Spleen (tissue), 11 donors: ENCODE results near the gene TMEM100. TPM values are rescaled to one million over a fixed set of nuclear protein-coding genes. Genes with fewer than 3 reads are reported as not detected.
"Not testable (repeated sequence)": the region's sequence is repeated elsewhere in the genome, so short reads cannot be mapped to it uniquely, and the experiment has no call there.

Experiments
- DNase-seq: peaks from one replicate; pipeline ENCODE4 v3.0.0-alpha.2; 2020
- H3K27ac ChIP-seq, 8 donors: fragments of 200-600 bp; sonication (generic) in 7 of 8; 1 replicate in 4 of 8; 2 replicates in 4 of 8; pipeline versions ENCODE4 v1.5.0 to v1.8.0; 2016 to 2021; ENCODE audit warnings: inconsistent platforms in 4 of 8, mild to moderate bottlenecking in 4 of 8, moderate library complexity in 1 of 8
- H3K27me3 ChIP-seq, 7 donors: fragments of 200-600 bp; sonication (generic) in 6 of 7; replicated peaks in 1 of 7; 1 replicate in 4 of 7; 2 replicates in 3 of 7; pipeline versions ENCODE4 v1.5.0 to v1.8.0; 2016 to 2021; ENCODE audit warnings: inconsistent platforms in 3 of 7, mild to moderate bottlenecking in 1 of 7
- H3K36me3 ChIP-seq, 6 donors: fragments of 200-600 bp; sonication (generic) in 5 of 6; 1 replicate in 4 of 6; 2 replicates in 2 of 6; pipeline versions ENCODE4 v1.5.0 to v1.8.0; 2016 to 2021; ENCODE audit warnings: inconsistent platforms in 2 of 6
- H3K4me1 ChIP-seq, 6 donors: fragments of 200-600 bp; sonication (generic) in 5 of 6; 1 replicate in 3 of 6; 2 replicates in 3 of 6; pipeline versions ENCODE4 v1.5.0 to v1.8.0; 2016 to 2021; ENCODE audit warnings: inconsistent platforms in 3 of 6
- H3K4me3 ChIP-seq, 8 donors: fragments of 200-600 bp; sonication (generic) in 7 of 8; 1 replicate in 4 of 8; 2 replicates in 4 of 8; pipeline versions ENCODE4 v1.5.0 to v1.8.0; 2016 to 2021; ENCODE audit warnings: inconsistent platforms in 4 of 8, mild to moderate bottlenecking in 4 of 8, moderate library complexity in 2 of 8
- H3K9me3 ChIP-seq, 8 donors: fragments of 200-600 bp; sonication (generic) in 7 of 8; 1 replicate in 4 of 8; 2 replicates in 4 of 8; pipeline versions ENCODE4 v1.5.0 to v1.8.0; 2016 to 2021; ENCODE audit warnings: inconsistent platforms in 4 of 8
- POLR2A ChIP-seq, 3 donors: fragments of 450-650 bp; IDR thresholded peaks; one replicate each; pipeline ENCODE4 v1.5.1; 2017; ENCODE audit warnings: antibody characterized with exemption in 3 of 3, mild to moderate bottlenecking in 1 of 3
- POLR2AphosphoS5 ChIP-seq, 3 donors: sonication (generic); formaldehyde crosslinking; IDR thresholded peaks; one replicate each; pipeline ENCODE4 v1.5.1; 2017; ENCODE audit warnings: antibody characterized with exemption in 3 of 3
- WGBS, 5 donors: extraction: QIAGEN DNeasy Blood & Tissue Kit in 3 of 5; methylation state at CpG; one replicate each; pipeline versions ENCODE4 v1.1.5 to v1.1.7; 2013 to 2018; 5-methylcytosine and 5-hydroxymethylcytosine counted together
- intact Hi-C: fragments of 100-400 bp; cut with DNase I; formaldehyde crosslinking; loops from one replicate; pipeline ENCODE4 v1.15.0; 2023; ENCODE audit warnings: low total_unique reads
- polyA plus RNA-seq, 3 donors: library from polyadenylated mRNA; stranded (reverse); fragments of 200-250 nt; gene quantifications; one replicate each; pipeline ENCODE4 v1.2.1, GENCODE V29; 2013
- total RNA-seq, 7 donors: library from RNA; depleted of rRNA in 3 of 7; stranded (reverse); fragments of >200 nt in 3 of 7; fragmentation: NEBNext Ultra II Directional in 4 of 7; extraction: Animal tissue kit (Norgen Biotek cat#: 25700) in 4 of 7; gene quantifications; one replicate each; pipeline versions ENCODE4 v1.1.0 to v1.2.1, GENCODE V29; 2016 to 2021
- TF ChIP-seq, protein P1 (sequence below), 11 experiments: fragments of 200-600 bp in 7 of 11; fragments of 450-650 bp in 4 of 11; sonication (generic) in 4 of 11; IDR thresholded peaks in 8 of 11; conservative IDR thresholded peaks in 3 of 11; 1 replicate in 7 of 11; 2 replicates in 4 of 11; pipeline versions ENCODE4 v1.4.0 to v1.8.0; 2016 to 2021; ENCODE audit warnings: antibody characterized with exemption in 11 of 11, inconsistent platforms in 4 of 11, mild to moderate bottlenecking in 1 of 11
- donor health status: healthy with polysubstance abuse.
- donor health status: DM: no; HTN: no; CAD: no; lungs with moderate emphysema.
- donor health status: DM: no; HTN: no; CAD: no.
- donor health status: Bipolar disorder and iron deficiency.
- donor health status: healthy.
- donor health status: DM: no; HTN: no; CAD: no.
- donor health status: DM: yes; HTN: yes; CAD: no.

Gene TMEM100
- total and polyA plus RNA-seq, 10 donors = 1.3 to 19.8 (median 3.5) TPM

- Histone ChIP-seq H3K4me3 (peak overlapping the region in 1 of 8 donors; percentile 9), H3K27me3 (peaks cover 0 to 12% (median 0%) of the 10 kb centered on the region in 7 donors), H3K36me3 (no peaks in the 10 kb centered on the region), H3K4me1 (peaks cover 0 to 17% (median 0%) of the 10 kb centered on the region in 6 donors), H3K27ac (peak overlapping the region in 6 of 8 donors; percentile 19 to 82 (median 66)), H3K9me3 (no peaks in the 10 kb centered on the region)
- TF ChIP-seq POLR2AphosphoS5 (IDR thresholded peaks at IDR 0.05) (no peak), POLR2A (IDR thresholded peaks at IDR 0.05) (no peak)
- TF ChIP-seq, protein P1, sequence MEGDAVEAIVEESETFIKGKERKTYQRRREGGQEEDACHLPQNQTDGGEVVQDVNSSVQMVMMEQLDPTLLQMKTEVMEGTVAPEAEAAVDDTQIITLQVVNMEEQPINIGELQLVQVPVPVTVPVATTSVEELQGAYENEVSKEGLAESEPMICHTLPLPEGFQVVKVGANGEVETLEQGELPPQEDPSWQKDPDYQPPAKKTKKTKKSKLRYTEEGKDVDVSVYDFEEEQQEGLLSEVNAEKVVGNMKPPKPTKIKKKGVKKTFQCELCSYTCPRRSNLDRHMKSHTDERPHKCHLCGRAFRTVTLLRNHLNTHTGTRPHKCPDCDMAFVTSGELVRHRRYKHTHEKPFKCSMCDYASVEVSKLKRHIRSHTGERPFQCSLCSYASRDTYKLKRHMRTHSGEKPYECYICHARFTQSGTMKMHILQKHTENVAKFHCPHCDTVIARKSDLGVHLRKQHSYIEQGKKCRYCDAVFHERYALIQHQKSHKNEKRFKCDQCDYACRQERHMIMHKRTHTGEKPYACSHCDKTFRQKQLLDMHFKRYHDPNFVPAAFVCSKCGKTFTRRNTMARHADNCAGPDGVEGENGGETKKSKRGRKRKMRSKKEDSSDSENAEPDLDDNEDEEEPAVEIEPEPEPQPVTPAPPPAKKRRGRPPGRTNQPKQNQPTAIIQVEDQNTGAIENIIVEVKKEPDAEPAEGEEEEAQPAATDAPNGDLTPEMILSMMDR (IDR thresholded peaks at IDR 0.05 in 8 of 11, conservative IDR thresholded peaks at IDR 0.05 in 3 of 11) = no peak
- 47 to 80% (median 63%) methylated on average over 3 of the region's 3 CpGs for WGBS, 5 donors
- no peak for DNase-seq
- intact Hi-C loops = no loop called here
Observed at GRCh38 chr17:55672585-55673501, 49.8 kb downstream of the TMEM100 start.

DNA sequence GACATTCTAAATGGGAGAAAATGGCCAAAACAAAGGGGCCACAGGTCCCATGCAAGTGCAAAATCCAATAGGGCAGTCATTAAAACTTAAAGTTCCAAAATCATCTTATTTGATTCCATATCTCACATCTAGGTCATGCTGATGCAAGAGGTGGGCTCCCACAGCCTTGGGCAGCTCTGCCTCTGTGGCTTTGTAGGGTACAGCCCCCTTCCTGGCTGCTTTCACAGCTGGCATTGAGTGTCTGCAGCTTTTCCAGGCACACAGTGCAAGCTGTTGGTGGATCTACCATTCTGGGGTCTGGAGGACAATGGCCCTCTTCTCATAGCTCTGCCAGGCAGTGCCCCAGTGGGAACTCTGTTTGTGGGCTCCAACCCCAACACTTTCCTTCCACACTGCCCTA is 50.7 kb downstream of the TMEM100 start:
- Histone ChIP-seq H3K27ac (peak overlapping the region in 4 of 8 donors; percentile 51 to 82 (median 74)), H3K4me1 (peaks cover 0 to 19% (median 0%) of the 10 kb centered on the region in 6 donors), H3K27me3 (peaks cover 0 to 12% (median 0%) of the 10 kb centered on the region in 7 donors)
- H3K36me3 ChIP-seq, H3K4me3 ChIP-seq, intact Hi-C loops, DNase-seq, H3K9me3 ChIP-seq: not testable (repeated sequence)

Other genes with a start within 250 kb of the TMEM100 start
- gene SMIM36, start 211.4 kb downstream of the TMEM100 start, total RNA-seq = not detected
- not detected for gene SMIM36, start 211.4 kb downstream of the TMEM100 start, polyA plus RNA-seq
- 10 to 100 TPM; 11.5 to 23.5 (median 19.2) TPM for gene PCTP, start 28.2 kb upstream of the TMEM100 start, total RNA-seq
- 10 to 100 TPM in 2 of 3 donors, 1 to 10 TPM in 1; 9.3 to 19.2 (median 13.2) TPM for gene PCTP, start 28.2 kb upstream of the TMEM100 start, polyA plus RNA-seq